Prostate gland (tissue), 2 donors: ENCODE measurements around the gene ECM1.

ENCODE experiments used
- CTCF ChIP-seq, 4 experiments: fragments of 200-600 bp in 2 of 4; fragments of 450-650 bp in 2 of 4; sonication (generic) in 2 of 4; IDR thresholded peaks; 1 replicate in 3 of 4; 2 replicates in 1 of 4; pipeline ENCODE4 v1.5.1; 2016 to 2019; ENCODE audit warnings: antibody characterized with exemption in 4 of 4, mild to moderate bottlenecking in 2 of 4, moderate library complexity in 2 of 4
- POLR2AphosphoS5 ChIP-seq: sonication (generic); formaldehyde crosslinking; IDR thresholded peaks from one replicate; pipeline ENCODE4 v1.6.1; 2017; ENCODE audit warnings: antibody characterized with exemption

GRCh38 chr1:150521196-150521968 is 13.5 kb downstream of the ECM1 start:
- no peak for TF ChIP-seq CTCF (IDR thresholded peaks at IDR 0.05)
- TF ChIP-seq POLR2AphosphoS5: no peak
